Tibial nerve (tissue), 4 donors: ENCODE data around the gene ABCB1.
"Not testable (repeated sequence)": the region's sequence is repeated elsewhere in the genome, so short reads cannot be mapped to it uniquely, and the experiment has no call there.

Experiments used
- CTCF ChIP-seq, 5 experiments: fragments of 200-600 bp in 3 of 5; fragments of 450-650 bp in 2 of 5; sonication (generic) in 3 of 5; IDR thresholded peaks; one replicate each; pipeline ENCODE4 v1.5.1; 2016 to 2019; ENCODE audit warnings: antibody characterized with exemption in 5 of 5, mild to moderate bottlenecking in 3 of 5, moderate library complexity in 2 of 5
- EP300 ChIP-seq, 2 donors: sonication (generic); formaldehyde crosslinking; IDR thresholded peaks; one replicate each; pipeline ENCODE4 v1.6.1; 2017; ENCODE audit warnings: antibody characterized with exemption in 2 of 2, mild to moderate bottlenecking in 1 of 2
- POLR2A ChIP-seq, 2 donors: fragments of 450-650 bp; IDR thresholded peaks; one replicate each; pipeline ENCODE4 v1.6.1; 2017; ENCODE audit warnings: antibody characterized with exemption in 2 of 2, mild to moderate bottlenecking in 2 of 2, moderate library complexity in 2 of 2

- TF ChIP-seq CTCF, POLR2A, EP300 (IDR thresholded peaks at IDR 0.05): not testable (repeated sequence)
These were observed 135.2 kb downstream of the ABCB1 start for GRCh38 chr7:87465534-87465880.
